DMS 273 (cell line): ENCODE data around the gene LCP1.
"Not testable (repeated sequence)": the region's sequence is repeated elsewhere in the genome, so short reads cannot be mapped to it uniquely, and the experiment has no call there.

Experiments
- DNase-seq: peaks from one replicate; lab custom pipeline; 2025; ENCODE audit not compliant: unreplicated experiment; lab: John Stamatoyannopoulos, UW

LCP1 gene

GRCh38 chr13:46181840-46182490 lies at the start of gene LCP1:
LCP1 (minus strand) TSS chr13:46182177; CDS start chr13:46159662, 22,515 bp downstream.
- DNase-seq: no peak

- DNase-seq: no peak
These were observed 47.3 kb upstream of the LCP1 start for GRCh38 chr13:46229251-46229650.

DNA sequence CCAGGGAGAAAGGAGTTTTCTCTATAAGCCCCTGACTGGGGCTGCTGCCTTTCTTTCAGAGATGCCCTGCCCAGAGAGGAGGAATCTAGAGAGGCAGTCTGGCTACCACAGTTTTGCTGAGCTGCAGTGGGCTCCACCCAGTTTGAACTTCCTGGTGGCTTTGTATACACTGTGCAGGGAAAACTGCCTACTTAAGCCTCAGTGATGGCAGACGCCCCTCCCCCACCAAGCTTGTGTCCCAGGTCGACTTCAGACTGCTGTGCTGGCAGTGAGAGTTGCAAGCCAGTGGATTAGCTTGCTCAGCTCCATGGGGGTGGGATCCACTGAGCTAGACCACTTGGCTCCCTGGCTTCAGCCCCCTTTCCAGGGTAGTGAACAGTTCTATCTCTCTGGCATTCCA lies 38.3 kb upstream of the LCP1 start:
- not testable (repeated sequence) for DNase-seq

DNA sequence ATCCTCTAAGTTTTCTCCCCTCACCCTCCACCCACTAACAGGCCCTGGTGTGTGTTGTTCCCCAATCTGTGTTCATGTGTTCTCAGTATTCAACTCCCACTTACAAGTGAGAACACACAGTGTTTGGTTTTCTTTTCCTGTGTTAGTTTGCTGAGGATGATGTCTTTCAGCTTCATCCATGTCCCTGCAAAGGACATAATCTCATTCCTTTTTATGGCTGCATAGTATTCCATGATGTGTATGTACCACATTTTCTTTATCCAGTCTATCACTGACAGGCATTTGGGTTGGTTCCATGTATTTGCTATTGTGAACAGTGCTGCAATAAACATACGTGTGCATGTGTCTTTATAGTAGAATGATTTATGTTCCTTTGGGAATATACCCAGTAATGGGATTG lies 32.8 kb upstream of the LCP1 start:
- not testable (repeated sequence) for DNase-seq

GRCh38 chr13:46213242-46213641 lies 31.3 kb upstream of the LCP1 start:
- DNase-seq: no peak

DNA sequence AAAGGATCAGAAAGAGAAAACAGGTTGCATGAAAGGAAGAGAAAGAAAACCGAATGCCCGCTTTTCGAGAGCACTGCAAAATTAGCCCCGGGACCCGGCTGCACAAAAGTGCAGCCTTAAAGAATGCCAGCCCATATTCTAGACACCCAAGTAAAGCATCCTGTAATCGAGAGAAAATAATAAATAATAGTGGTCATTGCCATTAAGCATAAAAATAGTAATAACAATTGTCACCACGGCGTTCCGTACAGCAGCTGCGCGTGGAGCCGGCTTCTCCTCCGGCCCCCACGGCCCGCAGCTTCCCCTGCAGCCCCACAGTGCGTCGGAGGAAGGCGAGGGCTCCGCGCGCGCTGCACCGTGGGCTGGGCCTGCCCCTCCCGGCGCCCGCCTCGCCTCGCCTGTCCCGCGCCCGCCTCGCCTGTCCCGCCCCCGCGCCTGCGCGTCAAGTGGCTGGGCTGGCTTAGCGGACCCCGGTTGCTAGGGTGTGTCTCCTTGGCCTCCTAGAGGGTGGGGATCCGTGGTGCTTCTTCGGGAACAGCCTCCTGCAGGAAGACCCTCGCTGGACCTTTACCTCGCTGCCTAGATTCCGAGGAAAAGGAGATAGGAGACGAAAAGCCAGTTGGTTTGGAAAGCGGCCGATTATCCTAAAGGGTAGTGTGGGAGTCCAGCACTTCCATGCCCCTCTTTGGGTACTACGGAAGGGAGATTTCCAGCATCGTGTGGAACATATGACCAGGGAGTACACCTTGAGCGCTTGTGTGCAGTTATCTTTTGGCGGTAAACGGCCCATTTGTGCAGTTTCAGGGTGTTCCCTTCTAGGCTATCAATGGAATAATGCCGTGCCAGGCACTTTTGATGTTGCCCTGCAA lies 29.7 kb upstream of the LCP1 start, which contains the start of gene LRRC63:
Gene LRRC63 (plus strand): TSS at position 446 of the 869 bp plus-strand sequence. CDS start 1,107 bp downstream, outside the sequence.
- peak; percentile 86 for DNase-seq

DNA sequence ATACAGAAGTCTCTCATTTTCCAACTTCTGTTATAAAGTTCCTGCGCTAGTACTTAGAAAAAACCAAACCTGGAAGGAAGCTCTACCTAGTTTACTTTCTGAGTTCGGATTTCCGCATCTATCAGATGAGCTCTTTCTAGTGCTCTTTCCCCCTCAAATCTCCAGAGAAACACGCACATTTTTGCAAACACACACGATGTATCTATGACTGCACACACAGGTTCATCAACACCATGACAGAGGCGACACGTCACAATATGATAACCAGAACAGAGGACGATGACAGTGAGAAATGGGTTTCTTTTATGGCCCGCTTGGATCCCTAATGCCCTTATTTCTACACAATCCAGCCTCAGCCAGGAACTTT lies 29.1 kb upstream of the LCP1 start:
- DNase-seq: peak; percentile 52

DNA sequence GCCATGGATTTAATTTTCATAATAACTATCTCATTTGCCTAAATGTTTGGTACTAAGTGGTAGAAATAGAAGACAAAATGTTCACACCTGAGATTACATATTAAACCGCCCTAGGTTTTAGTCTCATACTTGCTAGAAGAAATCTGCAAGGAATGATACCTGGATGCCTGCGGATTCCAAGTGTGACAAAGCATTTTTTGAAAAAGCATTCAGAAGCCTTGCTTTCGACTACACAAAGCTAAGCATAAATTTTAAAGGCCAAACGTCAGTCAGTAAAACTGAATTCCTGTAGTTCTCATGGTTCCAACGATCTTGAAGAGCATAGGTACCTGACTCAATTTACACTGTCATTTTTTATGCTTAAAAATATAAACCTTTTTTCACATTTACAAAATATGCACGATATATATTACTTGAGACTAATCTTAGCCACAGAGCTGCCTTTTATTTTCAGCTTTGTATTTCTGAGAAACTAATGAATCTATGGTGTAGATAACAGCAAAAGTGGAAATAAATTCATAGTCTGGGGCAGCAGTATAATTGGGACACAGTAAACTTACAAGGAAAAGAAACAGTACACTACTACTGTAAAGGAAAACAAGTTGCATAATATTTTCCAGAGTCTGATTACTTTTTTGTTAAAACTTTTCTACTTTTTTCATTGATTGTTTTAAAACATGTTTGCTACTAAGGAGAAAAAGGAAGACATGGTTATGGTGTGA lies 28.5 kb upstream of the LCP1 start:
- no peak for DNase-seq

- DNase-seq: no peak
These were observed 25.9 kb upstream of the LCP1 start for GRCh38 chr13:46207828-46208227.

- DNase-seq: no peak
These were observed 24.2 kb upstream of the LCP1 start for GRCh38 chr13:46206143-46206542.

DNA sequence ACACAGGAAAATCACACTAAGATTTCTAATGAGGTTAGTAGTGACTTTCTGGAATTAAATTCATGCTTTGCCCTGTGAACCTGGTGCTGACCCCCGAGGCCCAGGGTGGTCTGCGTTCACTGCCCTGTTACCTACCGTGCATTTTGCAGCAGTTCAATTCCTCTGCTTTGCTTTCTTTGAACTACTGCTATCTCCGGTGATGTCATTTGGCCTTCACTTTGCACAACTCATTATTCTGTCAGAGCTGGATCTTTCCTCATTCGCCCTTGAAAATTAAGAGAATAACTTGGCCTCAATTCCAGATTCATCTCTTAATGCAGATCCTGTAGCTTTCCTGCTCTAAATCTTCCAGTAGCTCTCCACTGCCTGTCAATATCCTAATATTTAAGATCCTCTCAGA lies 21.0 kb upstream of the LCP1 start:
- DNase-seq: no peak

DNA sequence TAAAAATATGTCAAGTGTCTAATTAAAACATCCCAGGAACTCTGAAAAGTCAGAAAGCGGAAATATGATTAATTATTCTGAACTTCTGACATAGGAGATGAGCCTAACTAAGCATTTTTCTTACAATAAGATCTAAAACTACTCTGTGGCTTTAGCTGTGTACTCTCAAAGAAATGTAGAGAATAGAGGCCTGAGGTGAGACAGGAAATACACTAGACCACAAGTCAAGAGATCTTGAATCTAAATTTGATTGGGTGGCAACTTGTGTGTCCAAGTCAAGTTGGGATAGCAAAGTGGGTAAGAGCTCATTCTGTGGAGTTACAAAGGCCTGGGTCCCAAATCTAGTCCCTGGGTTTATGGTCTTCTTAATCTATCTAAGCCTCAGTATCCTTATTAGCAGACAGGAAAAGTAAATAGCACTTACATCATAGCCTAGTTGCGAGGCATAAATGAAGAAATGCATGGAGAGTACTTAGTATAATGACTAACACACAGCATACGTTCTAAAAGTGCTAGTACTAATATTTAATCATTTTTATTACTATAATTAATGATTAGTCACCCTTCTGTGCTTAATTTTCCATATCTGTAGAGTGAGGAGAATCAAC lies 20.3 kb upstream of the LCP1 start:
- no peak for DNase-seq

- no peak for DNase-seq
These were observed 16.8 kb upstream of the LCP1 start for GRCh38 chr13:46198696-46199193.

GRCh38 chr13:46197299-46198048 lies 15.5 kb upstream of the LCP1 start:
- DNase-seq: no peak

DNA sequence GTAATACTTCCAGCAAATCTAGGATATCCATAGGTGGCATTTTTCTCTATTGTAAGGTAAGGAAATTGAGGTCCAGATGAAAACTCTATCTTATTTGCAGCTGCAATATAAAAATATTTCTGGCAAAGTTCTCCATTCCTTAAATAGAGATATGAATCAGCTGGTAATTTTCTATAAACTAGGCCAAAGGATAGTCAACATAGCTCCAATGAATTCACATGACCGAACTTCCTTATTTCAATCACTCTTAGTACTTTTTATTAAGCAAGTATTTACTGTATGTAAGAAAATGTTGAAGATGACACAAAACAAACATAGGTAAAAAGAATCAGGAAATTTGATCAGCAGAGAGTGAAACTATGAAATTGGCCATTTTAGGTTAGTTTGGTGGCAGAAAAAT lies 13.0 kb upstream of the LCP1 start:
- DNase-seq: no peak

- no peak for DNase-seq
These were observed 10.4 kb upstream of the LCP1 start for GRCh38 chr13:46192412-46192811.

- no peak for DNase-seq
These were observed 3.7 kb upstream of the LCP1 start for GRCh38 chr13:46185634-46186033.

- peak; percentile 58 for DNase-seq
These were observed 2.3 kb upstream of the LCP1 start for GRCh38 chr13:46184277-46184699.

- no peak for DNase-seq
These were observed 1.3 kb upstream of the LCP1 start for GRCh38 chr13:46183018-46183946.
